Central memory CD8-positive, alpha-beta T cell (primary cell): ENCODE data around the gene SERPINB4.
A peak's percentile ranks its signal among the peaks of the same experiment; 100 is the strongest.
"Not testable (repeated sequence)": the region's sequence is repeated elsewhere in the genome, so short reads cannot be mapped to it uniquely, and the experiment has no call there.

Experiments used
- ATAC-seq: fragments of 150-1000 bp; cut with Tn5 transposase; replicated peaks from 2 replicates; pipeline ENCODE4 v1.10.0; 2022; ENCODE audit warnings: mild to moderate bottlenecking, moderate FRiP score, moderate number of reproducible peaks; ENCODE audit not compliant: poor library complexity, severe bottlenecking; ENCODE audit errors: extremely low read depth
- DNase-seq, 2 donors: peaks; one replicate each; pipeline ENCODE4 v3.0.0; 2021; ENCODE audit warnings: low spot score in 2 of 2
- H3K27ac Mint-ChIP-seq: one replicate; pipeline ENCODE4 v1.8.0; 2022; ENCODE audit warnings: low read depth, mild to moderate bottlenecking, moderate library complexity, mixed read lengths
- H3K27me3 Mint-ChIP-seq: one replicate; pipeline ENCODE4 v1.8.0; 2022; ENCODE audit warnings: mixed read lengths
- H3K36me3 Mint-ChIP-seq: one replicate; pipeline ENCODE4 v1.8.0; 2022; ENCODE audit warnings: mild to moderate bottlenecking, moderate library complexity, mixed read lengths; ENCODE audit not compliant: insufficient read depth
- H3K4me1 Mint-ChIP-seq: one replicate; pipeline ENCODE4 v1.8.0; 2022; ENCODE audit warnings: mixed read lengths
- H3K4me3 Mint-ChIP-seq: one replicate; pipeline ENCODE4 v1.8.0; 2022; ENCODE audit warnings: mild to moderate bottlenecking, moderate library complexity, mixed read lengths
- H3K9me3 Mint-ChIP-seq: one replicate; pipeline ENCODE4 v1.8.0; 2022; ENCODE audit warnings: mixed read lengths

Gene SERPINB4

DNA sequence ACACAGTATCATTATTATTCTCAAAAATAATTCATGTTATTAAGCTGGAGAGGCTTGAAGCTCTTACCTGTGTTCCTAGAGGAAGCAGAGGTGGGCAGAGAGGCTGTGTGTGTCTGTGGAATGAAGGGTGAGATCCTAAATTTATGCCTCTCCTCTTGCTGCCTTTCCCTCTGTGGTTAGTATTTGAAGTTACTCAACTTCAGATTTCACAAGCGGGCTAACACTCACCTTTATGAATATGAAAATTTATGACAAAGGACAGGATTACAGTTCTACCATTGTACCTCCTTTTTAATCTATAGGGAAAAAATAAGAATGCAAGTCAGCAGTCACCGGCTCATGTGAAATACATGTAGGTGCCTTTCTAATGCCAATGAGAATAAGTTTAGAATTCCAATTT, at the start of gene SERPINB4:
TSS of gene SERPINB4 (minus strand) at position 115 of the 400 bp plus-strand sequence. CDS start 679 bp downstream, outside the sequence.
- H3K4me3 Mint-ChIP-seq, H3K9me3 Mint-ChIP-seq, DNase-seq, H3K27ac Mint-ChIP-seq, H3K36me3 Mint-ChIP-seq, H3K4me1 Mint-ChIP-seq, ATAC-seq: not testable (repeated sequence)
- H3K27me3 Mint-ChIP-seq: peaks cover 22% of the 10 kb centered on the region

DNA sequence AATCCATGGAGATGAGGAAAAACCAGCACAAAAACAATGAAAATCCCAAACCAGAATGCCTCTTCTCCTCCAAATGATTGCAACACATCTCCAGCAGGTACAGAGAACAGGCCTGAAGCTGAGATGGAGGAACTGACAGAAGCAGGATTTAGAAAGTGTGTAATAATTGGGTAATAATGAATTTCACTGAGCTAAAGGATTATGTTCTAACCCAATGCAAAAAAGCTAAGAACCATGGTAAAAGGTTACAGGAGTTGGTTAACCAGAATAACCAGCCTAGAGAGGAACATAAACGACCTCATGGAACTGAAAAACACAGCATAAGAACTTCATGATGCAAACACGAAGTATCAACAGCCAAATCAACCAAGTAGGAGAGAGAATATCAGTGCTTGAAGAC, 45.0 kb upstream of the SERPINB4 start:
- Mint-ChIP-seq H3K9me3 (peaks cover 5% of the 10 kb centered on the region), H3K27me3 (peaks cover 23% of the 10 kb centered on the region), H3K4me1 (no peaks in the 10 kb centered on the region), H3K27ac (no peak overlapping the region), H3K4me3 (no peak overlapping the region), H3K36me3 (no peaks in the 10 kb centered on the region)
- DNase-seq (no peak), ATAC-seq (no peak)

DNA sequence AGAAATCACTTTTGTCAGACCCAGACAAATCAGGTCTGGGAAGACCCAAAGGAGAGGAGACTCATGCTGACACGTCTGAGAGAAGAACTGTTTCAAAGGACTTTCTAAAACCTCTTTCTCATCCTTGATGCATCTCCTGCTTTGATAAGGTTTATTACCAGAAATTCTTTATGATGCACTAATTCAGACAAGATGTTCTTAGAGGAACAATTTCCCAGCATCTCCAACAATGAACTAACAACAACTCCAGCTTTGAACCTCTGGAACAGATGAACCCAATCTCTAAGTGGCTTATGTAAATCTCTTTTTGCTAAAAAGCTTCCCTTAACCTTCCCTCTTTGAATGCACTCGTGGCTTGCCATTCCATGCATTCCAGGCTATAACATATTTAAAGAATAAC, 42.8 kb upstream of the SERPINB4 start:
- Mint-ChIP-seq H3K4me1 (no peaks in the 10 kb centered on the region), H3K27me3 (peaks cover 25% of the 10 kb centered on the region), H3K36me3 (peaks cover 2% of the 10 kb centered on the region), H3K27ac (no peak overlapping the region), H3K4me3 (no peak overlapping the region), H3K9me3 (peaks cover 5% of the 10 kb centered on the region)
- ATAC-seq: no peak
- DNase-seq: no peak

DNA sequence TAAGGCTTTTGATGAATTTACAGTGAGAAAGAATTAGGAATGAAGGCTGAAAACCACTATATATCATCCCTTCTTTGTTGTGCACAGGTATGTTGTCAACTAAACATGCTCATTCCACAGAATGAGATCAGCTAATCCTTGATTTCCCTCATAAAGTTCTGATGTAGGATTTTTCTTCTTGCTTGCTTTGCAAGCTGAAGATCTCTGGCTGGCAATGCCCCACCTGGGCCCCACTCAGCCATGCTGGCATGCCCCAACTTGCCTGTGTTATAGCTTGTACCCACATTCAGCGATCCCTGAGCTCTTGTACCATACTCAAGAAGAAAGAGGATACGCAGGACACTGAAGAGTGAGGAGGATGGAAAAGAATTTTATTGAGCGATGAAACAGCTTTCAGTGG, 40.7 kb upstream of the SERPINB4 start:
- Mint-ChIP-seq H3K27ac (no peak overlapping the region), H3K4me1 (no peaks in the 10 kb centered on the region), H3K27me3 (peaks cover 25% of the 10 kb centered on the region), H3K36me3 (peaks cover 2% of the 10 kb centered on the region), H3K4me3 (no peak overlapping the region), H3K9me3 (peaks cover 5% of the 10 kb centered on the region)
- DNase-seq (no peak), ATAC-seq (no peak)

DNA sequence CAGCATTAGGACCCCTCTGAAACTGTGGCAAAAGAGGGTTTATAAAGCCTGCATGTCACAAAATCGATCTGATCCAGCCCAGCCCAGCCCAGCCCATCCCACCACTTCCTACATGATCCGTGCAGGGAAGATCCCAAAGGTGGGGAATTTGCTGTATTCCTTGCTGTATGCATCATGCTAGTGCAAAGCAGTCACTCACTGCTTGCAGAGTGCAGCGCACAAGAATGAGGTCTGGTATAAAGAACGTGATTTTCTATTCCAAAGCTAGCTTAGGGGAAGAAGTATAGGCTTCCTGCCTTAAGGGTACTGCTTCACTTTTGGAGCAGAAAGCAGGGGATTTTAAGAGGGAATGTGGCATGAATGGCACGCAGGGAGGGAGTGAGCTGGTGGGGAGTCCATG, 39.8 kb upstream of the SERPINB4 start:
- no peaks in the 10 kb centered on the region for H3K4me1 Mint-ChIP-seq
- DNase-seq: no peak
- ATAC-seq: no peak
- peaks cover 5% of the 10 kb centered on the region for H3K9me3 Mint-ChIP-seq
- H3K36me3 Mint-ChIP-seq: peaks cover 2% of the 10 kb centered on the region
- no peak overlapping the region for H3K27ac Mint-ChIP-seq
- no peak overlapping the region for H3K4me3 Mint-ChIP-seq
- H3K27me3 Mint-ChIP-seq: peaks cover 25% of the 10 kb centered on the region

DNA sequence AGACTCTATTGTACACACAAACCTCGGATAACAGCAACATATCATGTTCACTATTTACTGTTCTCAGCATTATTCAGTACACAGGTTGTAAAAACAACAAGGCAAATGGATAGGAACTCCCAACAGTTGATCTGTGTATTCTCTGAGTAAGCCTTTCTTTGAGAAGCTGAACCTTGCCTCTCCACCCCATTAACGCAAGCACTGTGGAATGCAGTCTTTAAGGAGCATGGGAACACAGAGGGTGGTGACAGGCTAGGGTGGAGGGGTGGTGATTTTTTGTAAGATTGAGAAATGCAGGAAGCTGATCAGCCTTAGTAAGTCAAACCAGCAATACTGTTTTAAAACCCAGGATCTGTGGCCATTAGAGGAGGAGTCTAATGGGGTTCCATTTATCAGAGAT, 39.1 kb upstream of the SERPINB4 start:
- no peaks in the 10 kb centered on the region for H3K4me1 Mint-ChIP-seq
- no peak for DNase-seq
- H3K27ac Mint-ChIP-seq: no peak overlapping the region
- peaks cover 2% of the 10 kb centered on the region for H3K36me3 Mint-ChIP-seq
- no peak for ATAC-seq
- H3K27me3 Mint-ChIP-seq: peaks cover 25% of the 10 kb centered on the region
- H3K9me3 Mint-ChIP-seq: peaks cover 5% of the 10 kb centered on the region
- no peak overlapping the region for H3K4me3 Mint-ChIP-seq

DNA sequence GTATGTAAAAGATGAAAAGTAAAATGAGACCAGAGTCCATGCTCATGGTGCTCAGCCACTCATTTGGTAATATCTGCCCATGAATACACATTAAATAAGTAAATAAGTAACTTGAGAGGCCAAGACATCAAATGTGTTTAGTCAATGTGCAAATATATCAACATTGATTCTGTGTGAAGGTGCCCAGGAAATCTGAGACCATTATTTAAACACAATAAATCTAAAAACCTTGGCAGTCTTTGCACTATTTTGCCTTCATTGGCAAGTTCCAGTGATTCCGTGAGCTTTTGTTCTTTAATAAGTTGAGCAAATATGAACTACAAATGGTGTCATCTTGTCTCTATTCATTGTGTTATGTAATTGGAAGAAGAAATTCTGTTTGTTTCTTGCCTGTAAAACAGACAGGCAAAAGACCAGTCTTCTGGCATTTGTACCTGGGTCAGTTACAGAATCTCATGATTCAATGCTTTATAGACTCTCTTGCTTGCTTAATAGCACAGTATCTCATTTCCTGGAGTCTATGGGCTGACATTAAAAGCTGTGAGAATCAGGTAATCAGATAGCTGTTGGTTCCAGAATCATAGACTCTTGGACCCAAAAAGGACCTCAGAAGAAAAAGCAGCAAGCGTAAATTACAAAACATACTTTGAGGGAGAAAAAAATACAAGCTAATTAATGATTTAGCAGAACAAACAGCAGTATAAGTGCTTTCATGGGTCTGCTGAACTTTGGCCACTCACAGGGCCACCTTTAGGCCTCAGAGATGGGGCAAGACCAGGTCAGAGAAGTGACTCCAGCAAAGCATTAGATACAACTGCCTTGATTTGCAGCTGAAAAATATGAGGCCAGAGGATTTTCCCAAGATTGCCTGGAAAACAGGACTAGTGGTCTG, 37.6 kb upstream of the SERPINB4 start:
- H3K9me3 Mint-ChIP-seq: peaks cover 5% of the 10 kb centered on the region
- H3K4me1 Mint-ChIP-seq: no peaks in the 10 kb centered on the region
- no peak for DNase-seq
- peaks cover 2% of the 10 kb centered on the region for H3K36me3 Mint-ChIP-seq
- no peak overlapping the region for H3K4me3 Mint-ChIP-seq
- no peak overlapping the region for H3K27ac Mint-ChIP-seq
- H3K27me3 Mint-ChIP-seq: peaks cover 25% of the 10 kb centered on the region
- no peak for ATAC-seq

DNA sequence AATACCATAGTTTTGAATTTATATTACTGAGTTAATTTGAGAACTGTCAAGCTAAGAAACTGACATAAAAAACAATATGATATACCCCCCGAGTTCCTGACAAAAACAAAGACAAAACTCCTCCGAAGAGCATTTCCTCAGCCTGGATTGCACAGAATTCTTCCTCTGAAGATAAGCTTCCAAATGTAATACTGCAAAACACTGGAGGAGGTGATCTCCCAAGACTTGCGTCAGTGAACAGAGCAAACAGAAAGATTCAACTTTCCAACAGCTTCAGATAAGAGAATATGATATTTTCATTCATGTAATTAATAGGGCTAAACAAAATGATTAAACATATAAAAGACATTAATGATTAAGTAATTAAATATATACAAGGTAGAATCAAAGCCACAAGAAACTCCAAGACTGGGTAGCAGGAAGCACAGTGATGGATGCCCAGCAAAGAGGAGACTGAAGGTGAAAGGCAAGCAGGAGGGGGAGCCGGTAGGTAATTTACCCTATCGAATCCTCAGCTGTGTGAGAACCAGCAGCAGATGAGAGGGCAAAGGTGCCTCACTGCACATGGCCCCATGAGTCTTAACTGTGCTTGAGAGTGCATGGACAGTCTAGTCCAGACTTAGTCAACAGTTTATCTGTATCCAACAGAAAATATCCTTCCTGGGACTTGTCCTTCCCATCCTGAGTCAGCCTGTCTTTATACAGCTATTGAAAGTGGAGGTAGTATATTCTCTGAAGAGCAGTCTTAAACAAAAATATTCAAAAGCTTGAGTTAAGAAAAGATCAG, 36.0 kb upstream of the SERPINB4 start:
- no peak for ATAC-seq
- Mint-ChIP-seq H3K36me3 (peaks cover 2% of the 10 kb centered on the region), H3K4me1 (no peaks in the 10 kb centered on the region), H3K27me3 (peaks cover 12% of the 10 kb centered on the region), H3K27ac (no peak overlapping the region), H3K4me3 (no peak overlapping the region), H3K9me3 (no peaks in the 10 kb centered on the region)
- no peak for DNase-seq

DNA sequence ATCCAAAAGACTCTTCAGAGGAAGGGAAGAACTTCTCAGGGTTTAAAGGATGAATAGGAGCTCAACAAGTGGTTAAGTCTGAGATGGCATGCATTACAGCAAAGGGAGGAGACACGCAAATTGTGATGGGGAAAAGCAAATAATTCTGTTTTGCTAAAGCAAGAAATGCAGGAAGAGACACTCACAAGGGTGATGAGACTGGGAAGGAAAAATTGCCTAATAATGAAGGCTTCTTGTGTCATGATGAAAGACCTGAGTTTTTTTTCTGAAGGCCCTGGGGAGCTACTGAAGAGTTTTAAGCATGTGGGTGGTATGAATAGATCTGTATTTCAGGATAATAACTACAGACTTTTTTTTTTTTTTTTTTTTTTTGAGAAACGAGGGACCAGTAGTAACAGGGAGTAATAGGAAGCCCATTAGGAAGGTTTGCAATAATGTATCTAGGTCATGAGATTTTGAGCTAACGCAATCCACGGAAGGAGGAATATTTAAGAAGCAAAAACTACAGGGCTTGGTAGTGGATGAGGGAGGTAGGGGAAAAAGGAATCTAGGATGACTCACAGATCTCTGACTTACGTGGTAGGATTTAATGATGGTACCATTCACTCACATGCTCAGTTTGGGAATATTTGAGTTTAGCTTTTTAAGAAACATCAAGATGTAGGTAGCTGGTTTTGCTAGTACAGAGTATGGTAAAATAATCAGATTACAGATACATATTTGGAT, 33.6 kb upstream of the SERPINB4 start:
- H3K27me3 Mint-ChIP-seq: no peaks in the 10 kb centered on the region
- H3K27ac Mint-ChIP-seq: no peak overlapping the region
- no peak overlapping the region for H3K4me3 Mint-ChIP-seq
- ATAC-seq (no peak), DNase-seq (no peak)
- H3K4me1 Mint-ChIP-seq: no peaks in the 10 kb centered on the region
- no peaks in the 10 kb centered on the region for H3K9me3 Mint-ChIP-seq
- H3K36me3 Mint-ChIP-seq: no peaks in the 10 kb centered on the region

DNA sequence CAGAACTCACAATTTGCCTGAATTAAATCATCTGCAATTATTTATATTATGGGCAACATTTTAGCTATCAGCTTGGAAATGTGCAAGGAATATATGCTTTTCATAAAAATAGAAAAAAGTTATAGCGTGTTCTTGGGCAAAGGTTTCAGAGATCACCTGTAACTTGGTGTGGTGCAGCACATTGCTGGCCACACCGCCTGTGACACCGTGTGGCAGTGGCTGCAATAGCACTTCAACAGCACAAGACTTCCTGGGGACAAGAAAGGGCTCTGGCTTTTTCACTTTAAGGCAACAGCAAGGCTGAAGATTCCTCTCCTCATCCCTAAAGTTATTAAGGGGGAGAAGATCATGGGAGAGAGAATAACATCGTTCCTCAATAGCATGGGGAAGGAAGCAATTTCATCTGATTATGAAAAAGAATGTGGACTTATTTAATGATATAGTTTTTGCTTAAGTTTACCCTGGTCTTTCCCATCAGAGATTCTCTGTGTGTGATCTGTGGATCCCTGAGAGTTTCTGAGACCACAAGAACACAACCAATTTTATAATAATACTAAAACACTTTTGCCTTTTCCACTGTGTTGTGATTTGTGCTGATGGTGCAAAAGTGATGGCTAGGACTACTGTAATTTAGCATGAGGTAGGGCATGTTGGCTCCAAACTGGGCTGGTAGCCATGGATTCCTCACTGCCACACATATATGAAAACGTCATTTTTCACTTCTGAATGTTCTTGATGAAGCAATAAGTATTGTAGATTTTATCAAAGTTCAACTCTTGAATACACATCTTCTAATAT, 32.7 kb upstream of the SERPINB4 start:
- H3K27me3 Mint-ChIP-seq: no peaks in the 10 kb centered on the region
- no peak overlapping the region for H3K27ac Mint-ChIP-seq
- H3K9me3 Mint-ChIP-seq: no peaks in the 10 kb centered on the region
- no peak overlapping the region for H3K4me3 Mint-ChIP-seq
- no peaks in the 10 kb centered on the region for H3K4me1 Mint-ChIP-seq
- ATAC-seq: no peak
- no peaks in the 10 kb centered on the region for H3K36me3 Mint-ChIP-seq
- no peak for DNase-seq

DNA sequence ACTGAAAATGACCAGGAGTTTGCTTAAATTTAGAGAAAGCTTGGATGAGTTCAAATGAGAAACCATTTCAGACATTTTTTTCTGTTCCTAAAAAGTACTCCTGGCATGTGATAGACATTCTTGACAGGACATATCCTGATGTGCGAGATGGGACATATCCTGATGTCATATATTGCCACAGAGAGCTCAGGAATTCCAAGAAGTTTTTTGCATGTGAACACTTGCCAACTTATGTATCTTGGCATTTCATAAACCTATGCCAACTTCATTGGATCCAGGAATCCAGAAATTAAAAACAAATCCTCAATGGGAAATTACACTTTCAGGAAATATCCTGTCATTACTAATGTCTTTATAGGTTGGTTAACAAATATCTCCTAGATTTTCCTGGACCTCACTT, 20.5 kb upstream of the SERPINB4 start:
- no peaks in the 10 kb centered on the region for H3K4me1 Mint-ChIP-seq

DNA sequence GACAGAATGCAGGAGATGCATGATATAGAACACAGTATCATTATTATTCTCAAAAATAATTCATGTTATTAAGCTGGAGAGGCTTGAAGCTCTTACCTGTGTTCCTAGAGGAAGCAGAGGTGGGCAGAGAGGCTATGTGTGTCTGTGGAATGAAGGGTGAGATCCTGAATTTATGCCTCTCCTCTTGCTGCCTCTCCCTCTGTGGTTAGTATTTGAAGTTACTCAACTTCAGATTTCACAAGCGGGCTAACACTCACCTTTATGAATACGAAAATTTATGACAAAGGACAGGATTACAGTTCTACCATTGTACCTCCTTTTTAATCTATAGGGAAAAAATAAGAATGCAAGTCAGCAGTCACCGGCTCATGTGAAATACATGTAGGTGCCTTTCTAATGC, 17.7 kb upstream of the SERPINB4 start, which contains the start of gene SERPINB3:
TSS of gene SERPINB3 (minus strand) at position 144 of the 400 bp plus-strand sequence. CDS start 677 bp downstream, outside the sequence.
- peak within 1 kb of the TSS; percentile 50 for H3K27ac Mint-ChIP-seq
- ATAC-seq, H3K27me3 Mint-ChIP-seq, H3K9me3 Mint-ChIP-seq, H3K36me3 Mint-ChIP-seq, H3K4me3 Mint-ChIP-seq, DNase-seq, H3K4me1 Mint-ChIP-seq: not testable (repeated sequence)

More for the DNA sequence above, 20.5 kb upstream of the SERPINB4 start:
- Mint-ChIP-seq H3K36me3 (no peaks in the 10 kb centered on the region), H3K27ac (no peak overlapping the region), H3K4me3 (no peak overlapping the region), H3K9me3 (peaks cover 11% of the 10 kb centered on the region), H3K27me3 (no peaks in the 10 kb centered on the region)
- DNase-seq (no peak), ATAC-seq (no peak)
